Duodenal mucosa (tissue), 2 donors: Measurements from ENCODE around the gene MRGPRF.

ENCODE experiments used
- H3K27ac ChIP-seq: one replicate; pipeline ENCODE4 v1.7.0; 2013; ENCODE audit warnings: low read depth, low read length
- H3K27me3 ChIP-seq, 2 donors: one replicate each; pipeline ENCODE4 v1.7.0; 2013; ENCODE audit warnings: low read length in 2 of 2, control low read depth in 1 of 2; ENCODE audit not compliant: insufficient read depth in 2 of 2, control insufficient read depth in 1 of 2
- H3K36me3 ChIP-seq, 2 donors: one replicate each; pipeline ENCODE4 v1.7.0; 2013; ENCODE audit warnings: low read length in 2 of 2, control low read depth in 1 of 2; ENCODE audit not compliant: insufficient read depth in 2 of 2, control insufficient read depth in 1 of 2
- H3K4me1 ChIP-seq, 2 donors: one replicate each; pipeline ENCODE4 v1.7.0; 2013; ENCODE audit warnings: low read length in 2 of 2, control low read depth in 1 of 2; ENCODE audit not compliant: insufficient read depth in 2 of 2, control insufficient read depth in 1 of 2
- H3K4me3 ChIP-seq, 2 donors: one replicate each; pipeline ENCODE4 v1.7.0; 2013; ENCODE audit warnings: low read length in 2 of 2, low read depth in 1 of 2
- H3K9ac ChIP-seq, 2 donors: one replicate each; pipeline ENCODE4 v1.7.0; 2013; ENCODE audit warnings: low read length in 2 of 2, low read depth in 1 of 2
- H3K9me3 ChIP-seq, 2 donors: one replicate each; pipeline ENCODE4 v1.7.0; 2013; ENCODE audit warnings: low read length in 2 of 2, control low read depth in 1 of 2; ENCODE audit not compliant: control insufficient read depth in 1 of 2

The MRGPRF gene

GRCh38 chr11:69013009-69013951 lies at the start of gene MRGPRF:
Gene MRGPRF, minus strand, starts transcription at chr11:69013246. Its CDS starts 3,345 bp downstream, at chr11:69009901.
- Histone ChIP-seq H3K9me3 (no peaks in the 10 kb centered on the region), H3K27me3 (peaks cover 20 to 28% of the 10 kb centered on the region in 2 donors), H3K4me1 (peaks cover 15 to 24% of the 10 kb centered on the region in 2 donors), H3K36me3 (no peaks in the 10 kb centered on the region), H3K9ac (peak within 1 kb of the TSS; percentile 41 to 47), H3K27ac (peak within 1 kb of the TSS; percentile 85), H3K4me3 (peak within 1 kb of the TSS; percentile 41 to 53)

- Histone ChIP-seq H3K9me3 (no peaks in the 10 kb centered on the region), H3K9ac (no peak overlapping the region), H3K27ac (no peak overlapping the region), H3K27me3 (no peaks in the 10 kb centered on the region), H3K36me3 (peaks cover 6 to 50% of the 10 kb centered on the region in 2 donors), H3K4me3 (no peak overlapping the region), H3K4me1 (no peaks in the 10 kb centered on the region)
Observed at GRCh38 chr11:69062169-69062855, 49.3 kb upstream of the MRGPRF start.

GRCh38 chr11:69061713-69062053 lies 48.6 kb upstream of the MRGPRF start:
- Histone ChIP-seq H3K36me3 (peaks cover 6 to 52% of the 10 kb centered on the region in 2 donors), H3K27me3 (no peaks in the 10 kb centered on the region), H3K9ac (no peak overlapping the region)

GRCh38 chr11:69060806-69061712 lies 48.0 kb upstream of the MRGPRF start:
- Histone ChIP-seq H3K36me3 (peaks cover 6 to 48% of the 10 kb centered on the region in 2 donors), H3K27me3 (no peaks in the 10 kb centered on the region), H3K9me3 (no peaks in the 10 kb centered on the region), H3K4me3 (no peak overlapping the region), H3K4me1 (peaks cover 1% of the 10 kb centered on the region in 2 donors), H3K9ac (no peak overlapping the region), H3K27ac (no peak overlapping the region)

More at GRCh38 chr11:69061713-69062053, 48.6 kb upstream of the MRGPRF start:
- Histone ChIP-seq H3K27ac (no peak overlapping the region), H3K9me3 (no peaks in the 10 kb centered on the region), H3K4me1 (no peaks in the 10 kb centered on the region), H3K4me3 (no peak overlapping the region)

- Histone ChIP-seq H3K27ac (no peak overlapping the region), H3K4me1 (peaks cover 11 to 12% of the 10 kb centered on the region in 2 donors), H3K36me3 (peaks cover 6 to 50% of the 10 kb centered on the region in 2 donors), H3K27me3 (no peaks in the 10 kb centered on the region), H3K9ac (no peak overlapping the region), H3K9me3 (no peaks in the 10 kb centered on the region), H3K4me3 (no peak overlapping the region)
Observed at GRCh38 chr11:69059985-69060384, 46.9 kb upstream of the MRGPRF start.

GRCh38 chr11:69059429-69059828 lies 46.4 kb upstream of the MRGPRF start:
- no peak overlapping the region for H3K9ac ChIP-seq
- H3K9me3 ChIP-seq = no peaks in the 10 kb centered on the region
- H3K27me3 ChIP-seq = no peaks in the 10 kb centered on the region
- H3K27ac ChIP-seq = no peak overlapping the region
- H3K4me1 ChIP-seq = peaks cover 17 to 18% of the 10 kb centered on the region in 2 donors
- H3K36me3 ChIP-seq = peaks cover 7 to 50% of the 10 kb centered on the region in 2 donors
- no peak overlapping the region for H3K4me3 ChIP-seq

GRCh38 chr11:69058511-69059270 lies 45.6 kb upstream of the MRGPRF start:
- H3K27me3 ChIP-seq = no peaks in the 10 kb centered on the region
- peaks cover 10 to 52% of the 10 kb centered on the region in 2 donors for H3K36me3 ChIP-seq
- no peaks in the 10 kb centered on the region for H3K9me3 ChIP-seq
- H3K9ac ChIP-seq = no peak overlapping the region
- no peak overlapping the region for H3K4me3 ChIP-seq
- H3K4me1 ChIP-seq = peaks cover 18% of the 10 kb centered on the region in 2 donors
- no peak overlapping the region for H3K27ac ChIP-seq

GRCh38 chr11:69057801-69058200 lies 44.8 kb upstream of the MRGPRF start:
- H3K4me3 ChIP-seq = no peak overlapping the region
- peaks cover 18 to 21% of the 10 kb centered on the region in 2 donors for H3K4me1 ChIP-seq
- H3K36me3 ChIP-seq = peaks cover 10 to 49% of the 10 kb centered on the region in 2 donors
- H3K9me3 ChIP-seq = no peaks in the 10 kb centered on the region
- no peak overlapping the region for H3K27ac ChIP-seq
- no peaks in the 10 kb centered on the region for H3K27me3 ChIP-seq
- H3K9ac ChIP-seq = no peak overlapping the region

- H3K4me3 ChIP-seq = no peak overlapping the region
- H3K9ac ChIP-seq = no peak overlapping the region
- no peaks in the 10 kb centered on the region for H3K27me3 ChIP-seq
- H3K4me1 ChIP-seq = peaks cover 18 to 21% of the 10 kb centered on the region in 2 donors
- H3K27ac ChIP-seq = no peak overlapping the region
- H3K9me3 ChIP-seq = no peaks in the 10 kb centered on the region
- peaks cover 10 to 49% of the 10 kb centered on the region in 2 donors for H3K36me3 ChIP-seq
Observed at GRCh38 chr11:69057236-69057635, 44.2 kb upstream of the MRGPRF start.
